ENCODE measurements around the gene ATP8B3. TPM values are rescaled to one million over a fixed set of nuclear protein-coding genes. Genes with fewer than 3 reads are reported as not detected.

ATP8B3 gene
- total RNA-seq, 4 donors from 2014 or later, result 0.30 to 1.2 (median 0.66) TPM

GRCh38 chr19:1742989-1743696 lies 68.9 kb downstream of the ATP8B3 start:
- H3K4me3 ChIP-seq (ENCODE audit: low read depth, poor library complexity, severe bottlenecking), result no peak overlapping the region
- 81% methylated on average over 30 to 34 of the region's 34 CpGs for WGBS, 2 donors
- DNase-seq (ENCODE audit: low spot score in 2 of 2), result no peak
- no peak for TF ChIP-seq CTCF (IDR thresholded peaks at IDR 0.05)
- no peak for TF ChIP-seq POLR2A (IDR thresholded peaks at IDR 0.05)
- intact Hi-C loops (cut with DNase I; ENCODE audit: low total_unique reads), result no loop called here

GRCh38 chr19:1739960-1740629 lies 72.0 kb downstream of the ATP8B3 start:
- no peak for DNase-seq (ENCODE audit: low spot score in 2 of 2)
- intact Hi-C loops (cut with DNase I; ENCODE audit: low total_unique reads), result no loop called here
- WGBS, 2 donors, result 90 to 95% methylated on average over 11 of the region's 11 CpGs
- TF ChIP-seq POLR2A (IDR thresholded peaks at IDR 0.05) (no peak), CTCF (IDR thresholded peaks at IDR 0.05) (no peak)
- H3K4me3 ChIP-seq (ENCODE audit: low read depth, poor library complexity, severe bottlenecking), result no peak overlapping the region

GRCh38 chr19:1736927-1737326 lies 75.1 kb downstream of the ATP8B3 start:
- WGBS, 2 donors, result 29 to 33% methylated on average over 15 to 22 of the region's 22 CpGs
- TF ChIP-seq CTCF (IDR thresholded peaks at IDR 0.05) (no peak), POLR2A (IDR thresholded peaks at IDR 0.05) (no peak)
- intact Hi-C loops (cut with DNase I; ENCODE audit: low total_unique reads), result no loop called here
- no peak overlapping the region for H3K4me3 ChIP-seq (ENCODE audit: low read depth, poor library complexity, severe bottlenecking)
- no peak for DNase-seq (ENCODE audit: low spot score in 2 of 2)

GRCh38 chr19:1736280-1736679 lies 75.8 kb downstream of the ATP8B3 start:
- intact Hi-C loops (cut with DNase I; ENCODE audit: low total_unique reads), result no loop called here
- TF ChIP-seq POLR2A (IDR thresholded peaks at IDR 0.05) (no peak), CTCF (IDR thresholded peaks at IDR 0.05) (no peak)
- no peak overlapping the region for H3K4me3 ChIP-seq (ENCODE audit: low read depth, poor library complexity, severe bottlenecking)
- no peak for DNase-seq (ENCODE audit: low spot score in 2 of 2)
- WGBS, 2 donors, result 49 to 60% methylated on average over 3 of the region's 3 CpGs

GRCh38 chr19:1734321-1734966 lies 77.6 kb downstream of the ATP8B3 start:
- intact Hi-C loops (cut with DNase I; ENCODE audit: low total_unique reads), result no loop called here
- H3K4me3 ChIP-seq (ENCODE audit: low read depth, poor library complexity, severe bottlenecking), result no peak overlapping the region
- no peak for DNase-seq (ENCODE audit: low spot score in 2 of 2)
- TF ChIP-seq POLR2A (IDR thresholded peaks at IDR 0.05) (no peak), CTCF (IDR thresholded peaks at IDR 0.05) (no peak)
- WGBS, 2 donors, result 15 to 17% methylated on average over 27 to 28 of the region's 28 CpGs

MicroRNA genes within 50 kb of the gene (microRNA counts, 767-probe panel; counts per million panel counts)
- 0 to 358 counts per million in 2 donors for microRNA hsa-miR-1909-3p

Small RNA genes within 50 kb of the gene (microRNA-seq; reads per million reads assigned to microRNA genes)
- gene MIR1909 (ENCODE audit: borderline number of aligned reads in 1 of 2, borderline replicate concordance in 2 of 2), result 0 reads per million in 2 donors

Other genes with a start within 250 kb of the ATP8B3 start
- gene MEX3D, start 244.0 kb downstream of the ATP8B3 start, total RNA-seq, result 10 to 100 TPM; 37.3 to 44.1 (median 42.2) TPM
- 10 to 100 TPM; 51.7 to 85.7 (median 79.3) TPM for gene MBD3, start 219.4 kb downstream of the ATP8B3 start, total RNA-seq
- gene UQCR11, start 206.8 kb downstream of the ATP8B3 start, total RNA-seq, result 10 to 100 TPM; 24.8 to 71.8 (median 46.1) TPM
- gene TCF3, start 159.7 kb downstream of the ATP8B3 start, total RNA-seq, result 100 to 1,000 TPM in 1 of 4 donors, 10 to 100 TPM in 3; 61.0 to 105 (median 69.0) TPM
- not detected for gene ONECUT3, start 58.8 kb downstream of the ATP8B3 start, total RNA-seq
- gene REXO1, start 36.2 kb upstream of the ATP8B3 start, total RNA-seq, result 10 to 100 TPM; 32.9 to 51.1 (median 41.2) TPM
- gene KLF16, start 51.3 kb upstream of the ATP8B3 start, total RNA-seq, result 10 to 100 TPM in 3 of 4 donors, 1 to 10 TPM in 1; 9.0 to 16.2 (median 13.5) TPM
- 100 to 1,000 TPM; 154 to 201 (median 186) TPM for gene ABHD17A, start 73.2 kb upstream of the ATP8B3 start, total RNA-seq
- gene ADAT3, start 93.1 kb upstream of the ATP8B3 start, total RNA-seq, result 10 to 100 TPM; 20.1 to 27.3 (median 25.7) TPM
- gene SCAMP4, start 93.1 kb upstream of the ATP8B3 start, total RNA-seq, result 100 to 1,000 TPM; 108 to 119 (median 113) TPM
- 10 to 100 TPM; 58.8 to 76.9 (median 63.1) TPM for gene CSNK1G2, start 128.9 kb upstream of the ATP8B3 start, total RNA-seq
- gene BTBD2, start 203.4 kb upstream of the ATP8B3 start, total RNA-seq, result 10 to 100 TPM; 85.0 to 99.3 (median 94.9) TPM
- 100 to 1,000 TPM; 224 to 367 (median 251) TPM for gene MKNK2, start 239.0 kb upstream of the ATP8B3 start, total RNA-seq